H1 (cell line): ENCODE data around the gene ILK. TPM values are rescaled to one million over a fixed set of nuclear protein-coding genes. Genes with fewer than 3 reads are reported as not detected.

ENCODE experiments used
- CTCF ChIA-PET: fragments of 300-600 bp; sonication (Branson Sonifier 250); formaldehyde crosslinking; loops from one replicate; lab custom pipeline; 2021; ENCODE audit not compliant: partially characterized antibody; lab: Charles Lee
- POLR2A ChIA-PET: fragments of 300-600 bp; sonication (Branson Sonifier 250); formaldehyde crosslinking; loops from one replicate; lab custom pipeline; 2021; ENCODE audit warnings: inconsistent platforms; ENCODE audit not compliant: partially characterized antibody; lab: Charles Lee
- DNase-seq, 2 experiments: peaks; one replicate each; pipeline versions ENCODE4 v3.0.0 to v3.0.0-alpha.2; 2010 to 2022; ENCODE audit warnings: low spot score in 2 of 2, low read depth in 1 of 2, mixed read lengths in 1 of 2
- FAIRE-seq: peaks from 2 replicates; lab custom pipeline; 2011; peaks lifted over from hg19 to GRCh38; lab: Jason Lieb, UNC
- H2AFZ ChIP-seq: 2 replicates; pipeline ENCODE4 v1.8.1; 2012; ENCODE audit warnings: low read length, inconsistent platforms
- H2AK5ac ChIP-seq: 2 replicates; pipeline ENCODE4 v1.6.1; 2013; ENCODE audit warnings: low read depth, low read length
- H2BK120ac ChIP-seq: replicated peaks from 2 replicates; pipeline ENCODE3; 2013; ENCODE audit warnings: low read depth, low read length, inconsistent platforms
- H2BK12ac ChIP-seq: 2 replicates; pipeline ENCODE4 v1.6.1; 2013; ENCODE audit warnings: low read depth, low read length
- H2BK15ac ChIP-seq: 2 replicates; pipeline ENCODE4 v1.6.1; 2013; ENCODE audit warnings: low read length
- H2BK20ac ChIP-seq: 2 replicates; pipeline ENCODE4 v1.6.1; 2013; ENCODE audit warnings: low read length
- H2BK5ac ChIP-seq: 2 replicates; pipeline ENCODE4 v1.6.1; 2013; ENCODE audit warnings: low read depth, low read length
- H3K14ac ChIP-seq: 2 replicates; pipeline ENCODE4 v1.6.1; 2013; ENCODE audit warnings: inconsistent platforms; ENCODE audit not compliant: insufficient read length
- H3K18ac ChIP-seq: 2 replicates; pipeline ENCODE4 v1.6.1; 2013; ENCODE audit warnings: low read length; ENCODE audit errors: extremely low read depth
- H3K23ac ChIP-seq: 2 replicates; pipeline ENCODE4 v1.6.1; 2013; ENCODE audit warnings: inconsistent platforms; ENCODE audit not compliant: insufficient read length
- H3K23me2 ChIP-seq: 2 replicates; pipeline ENCODE4 v1.6.1; 2013; ENCODE audit warnings: low read depth, low read length
- H3K27ac ChIP-seq: 2 replicates; pipeline ENCODE4 v1.6.1; 2011; ENCODE audit warnings: low read depth, low read length, inconsistent platforms
- H3K27me3 ChIP-seq, 4 experiments: replicated peaks in 1 of 4; 1 replicate in 1 of 4; 2 replicates in 3 of 4; pipeline versions ENCODE4 v1.6.1 to v1.8.1; 2011 to 2013; ENCODE audit warnings: low read length in 3 of 4, mild to moderate bottlenecking in 3 of 4, inconsistent platforms in 2 of 4, mixed read lengths in 2 of 4, moderate library complexity in 1 of 4; ENCODE audit not compliant: control insufficient read depth in 3 of 4, insufficient read depth in 3 of 4; ENCODE audit errors: extremely low read depth in 1 of 4
- H3K36me3 ChIP-seq, 4 experiments: 2 replicates each; pipeline versions ENCODE4 v1.6.1 to v1.8.1; 2011 to 2013; ENCODE audit warnings: mild to moderate bottlenecking in 4 of 4, low read length in 3 of 4, moderate library complexity in 2 of 4, control low read depth in 1 of 4, inconsistent platforms in 1 of 4; ENCODE audit not compliant: insufficient read depth in 4 of 4, control insufficient read depth in 2 of 4
- H3K4ac ChIP-seq: replicated peaks from 2 replicates; pipeline ENCODE3; 2013; ENCODE audit warnings: low read length, low read depth, mixed read lengths, inconsistent platforms; ENCODE audit not compliant: insufficient read length
- H3K4me1 ChIP-seq, 4 experiments: replicated peaks in 1 of 4; 1 replicate in 1 of 4; 2 replicates in 3 of 4; pipeline versions ENCODE4 v1.6.1 to v1.8.1; 2011 to 2013; ENCODE audit warnings: low read length in 3 of 4, inconsistent platforms in 2 of 4, mixed read lengths in 1 of 4; ENCODE audit not compliant: insufficient read depth in 4 of 4, control insufficient read depth in 3 of 4
- H3K4me2 ChIP-seq, 2 experiments: 2 replicates each; pipeline versions ENCODE4 v1.6.1 to v1.8.1; 2011 to 2013; ENCODE audit warnings: low read depth in 2 of 2, low read length in 2 of 2, control low read depth in 1 of 2, inconsistent platforms in 1 of 2, mild to moderate bottlenecking in 1 of 2; ENCODE audit not compliant: insufficient read depth in 1 of 2
- H3K4me3 ChIP-seq, 4 experiments: fragments of 200-600, 300-600 bp in 1 of 4; sonication (generic), shearing (Covaris generic), sonication (Bioruptor Twin) in 1 of 4; 2 replicates each; pipeline versions ENCODE4 v1.5.1 to v1.8.1; 2011 to 2016; ENCODE audit warnings: low read length in 4 of 4, low read depth in 3 of 4, control low read depth in 2 of 4, inconsistent platforms in 2 of 4, mild to moderate bottlenecking in 2 of 4, mixed read lengths in 1 of 4, moderate library complexity in 1 of 4; ENCODE audit not compliant: insufficient read depth in 2 of 4; ENCODE audit errors: extremely low read depth in 1 of 4
- H3K56ac ChIP-seq: replicated peaks from 2 replicates; pipeline ENCODE3; 2013; ENCODE audit warnings: low read depth, mild to moderate bottlenecking, mixed read lengths, low read length, inconsistent platforms; ENCODE audit not compliant: insufficient read length
- H3K79me1 ChIP-seq: 2 replicates; pipeline ENCODE4 v1.6.1; 2013; ENCODE audit warnings: low read depth, low read length, control low read depth
- H3K79me2 ChIP-seq, 2 experiments: 2 replicates each; pipeline versions ENCODE4 v1.6.1 to v1.8.1; 2012 to 2013; ENCODE audit warnings: low read length in 2 of 2, mild to moderate bottlenecking in 2 of 2, inconsistent platforms in 1 of 2; ENCODE audit not compliant: insufficient read depth in 2 of 2, control insufficient read depth in 1 of 2
- H3K9ac ChIP-seq, 4 experiments: replicated peaks in 1 of 4; 1 replicate in 1 of 4; 2 replicates in 3 of 4; pipeline versions ENCODE4 v1.6.1 to v1.8.1; 2011 to 2013; ENCODE audit warnings: low read depth in 3 of 4, low read length in 3 of 4, control low read depth in 2 of 4, mild to moderate bottlenecking in 2 of 4, moderate library complexity in 2 of 4, inconsistent platforms in 1 of 4; ENCODE audit errors: extremely low read depth in 1 of 4
- H3K9me3 ChIP-seq, 2 experiments: 2 replicates each; pipeline versions ENCODE4 v1.6.1 to v1.8.1; 2012 to 2013; ENCODE audit warnings: mild to moderate bottlenecking in 2 of 2, moderate library complexity in 2 of 2, control low read depth in 1 of 2, inconsistent platforms in 1 of 2, low read depth in 1 of 2, low read length in 1 of 2, mixed read lengths in 1 of 2; ENCODE audit not compliant: insufficient read depth in 2 of 2
- H4K20me1 ChIP-seq, 2 experiments: replicated peaks in 1 of 2; 2 replicates each; pipeline versions ENCODE3 to v1.8.1; 2011 to 2013; ENCODE audit warnings: inconsistent platforms in 2 of 2, low read length in 2 of 2, mild to moderate bottlenecking in 1 of 2; ENCODE audit not compliant: insufficient read depth in 2 of 2, control insufficient read depth in 1 of 2
- H4K5ac ChIP-seq: 2 replicates; pipeline ENCODE4 v1.6.1; 2013; ENCODE audit warnings: low read length, low read depth, mixed read lengths, inconsistent platforms; ENCODE audit not compliant: insufficient read length
- H4K8ac ChIP-seq: 2 replicates; pipeline ENCODE4 v1.8.0; 2013; ENCODE audit warnings: mild to moderate bottlenecking, moderate library complexity, low read length, inconsistent platforms; ENCODE audit not compliant: insufficient read depth; ENCODE audit errors: extremely low read depth
- H4K91ac ChIP-seq: replicated peaks from 2 replicates; pipeline ENCODE3; 2013; ENCODE audit warnings: low read length, mixed read lengths, inconsistent platforms; ENCODE audit not compliant: insufficient read length
- KDM1A ChIP-seq: fragments of 200-600, 300-600 bp; sonication (generic); IDR thresholded peaks from 2 replicates; pipeline ENCODE4 v1.7.1; 2016; ENCODE audit warnings: mild to moderate bottlenecking, low read length, borderline replicate concordance
- SIRT6 ChIP-seq: IDR thresholded peaks from one replicate; pipeline ENCODE4 v1.7.1; 2012; ENCODE audit warnings: low read length, inconsistent platforms
- WGBS, 2 experiments: shearing (Covaris generic) in 1 of 2; methylation state at CpG; one replicate each; pipeline versions ENCODE4 v1.1.6 to v1.1.7; 2013 to 2015; ENCODE audit warnings: low lambda C conversion rate in 2 of 2, mixed read lengths in 2 of 2, inconsistent platforms in 1 of 2, low coverage in 1 of 2, missing lambda C conversion rate in 1 of 2; ENCODE audit not compliant: insufficient replicate concordance in 2 of 2, insufficient coverage in 1 of 2, insufficient read length in 1 of 2; ENCODE audit errors: extremely low coverage in 1 of 2, missing lambda C conversion rate in 1 of 2; 5-methylcytosine and 5-hydroxymethylcytosine counted together
- polyA plus RNA-seq, 7 experiments: library from polyadenylated mRNA; depleted of rRNA in 3 of 7; stranded (reverse) in 5 of 7; unstranded in 2 of 7; fragments of >200 nt in 5 of 7; fragments of 200-250 nt in 2 of 7; gene quantifications; 1 replicate in 5 of 7; 2 replicates in 1 of 7; 4 replicates in 1 of 7; pipeline versions ENCODE4 v1.2.1 to v1.2.3, GENCODE V29; 2011 to 2013; ENCODE audit warnings: missing spikeins in 2 of 7, mixed read lengths in 2 of 7
- total RNA-seq: library from RNA; stranded (reverse); fragmentation: NEBNext Ultra II Directional; extraction: Animal tissue kit (Norgen Biotek cat#: 25700); gene quantifications from 2 replicates; pipeline ENCODE4 v1.2.1, GENCODE V29; 2021

The ILK gene
- total and polyA plus RNA-seq, 2 of the 8 experiments (the other 6 are each of a cell fraction or from before 2014, with no cell fraction given) = 91.4 to 132 TPM

- no peak overlapping the region for H4K91ac ChIP-seq
- no peak overlapping the region for H4K8ac ChIP-seq
- H3K56ac ChIP-seq = no peak overlapping the region
- CTCF ChIA-PET = interaction anchor here (0.7 to 4.9 kb wide), 12 partner anchors 9 to 294 kb away, joined by 3 to 36 read pairs (median 4); partner anchors contain the start of gene TAF10
- no peak for DNase-seq
- H4K5ac ChIP-seq = no peak overlapping the region
- peak overlapping the region in 1 of 4 experiments; percentile 91; a peak in 1 of 8 replicates for H3K4me3 ChIP-seq
- no peak overlapping the region for H3K9ac ChIP-seq
- TF ChIP-seq KDM1A (0 out of 2 replicates have a peak, but pooled peaks have one; percentile 45), SIRT6 (no peak)
- TF ChIP-seq, all 59 proteins: peak for 1
- Histone ChIP-seq H3K27me3 (peaks cover 1 to 36% (median 32%) of the 10 kb centered on the region in 4 experiments), H2BK5ac (no peak overlapping the region), H3K4me2 (peak overlapping the region in 1 of 2 experiments; percentile 92; a peak in 2 of 4 replicates), H3K18ac (no peak overlapping the region), H3K27ac (no peak overlapping the region), H2AK5ac (no peak overlapping the region), H3K4ac (no peak overlapping the region), H2BK15ac (no peak overlapping the region), H2BK12ac (no peak overlapping the region), H2BK120ac (no peak overlapping the region), H4K20me1 (peaks cover 0 to 3% of the 10 kb centered on the region in 2 experiments), H3K9me3 (no peaks in the 10 kb centered on the region), H3K36me3 (no peaks in the 10 kb centered on the region), H3K4me1 (peaks cover 0 to 7% (median 6%) of the 10 kb centered on the region in 4 experiments; a peak in 4 of 7 replicates), H2AFZ (no peak overlapping the region), H3K79me1 (no peaks in the 10 kb centered on the region), H3K14ac (no peak overlapping the region), H3K23me2 (peaks cover 9% of the 10 kb centered on the region), H2BK20ac (no peak overlapping the region), H3K79me2 (no peaks in the 10 kb centered on the region), H3K23ac (no peak overlapping the region)
- WGBS, 2 experiments = 65% methylated on average over 1 of the region's 1 CpG; no CpG with 5 or more reads in 1 of the 2 experiments
- POLR2A ChIA-PET = interaction anchor here (1.2 to 1.4 kb wide), 3 partner anchors 11 to 37 kb away, joined by 3 read pairs; no protein-coding TSS in a partner anchor
- no peak for FAIRE-seq
Observed at GRCh38 chr11:6657346-6657745, 53.8 kb downstream of the ILK start.
